Fibroblast of the aortic adventitia (primary cell): Measurements from ENCODE around the gene SPNS2. TPM values are rescaled to one million over a fixed set of nuclear protein-coding genes. Genes with fewer than 3 reads are reported as not detected.

ENCODE experiments used
- DNase-seq: peaks from one replicate; pipeline ENCODE4 v3.0.0-alpha.2; 2010; ENCODE audit warnings: low read depth
- H3K4me3 ChIP-seq: 2 replicates; pipeline ENCODE4 v1.5.1; 2011; ENCODE audit warnings: low read depth, mild to moderate bottlenecking, control low read depth, low read length, moderate library complexity
- CTCF ChIP-seq: IDR thresholded peaks from 2 replicates; pipeline ENCODE4 v1.5.1; 2011; ENCODE audit warnings: mild to moderate bottlenecking, low read length, control low read depth, inconsistent platforms; ENCODE audit not compliant: insufficient read depth
- total RNA-seq: library from RNA; depleted of rRNA; stranded (reverse); fragments of >200 nt; gene quantifications from 2 replicates; pipeline ENCODE4 v1.2.3, GENCODE V29; 2012; ENCODE audit warnings: low replicate concordance

The SPNS2 gene
- total RNA-seq, 1 donor = 0.27 TPM

DNA sequence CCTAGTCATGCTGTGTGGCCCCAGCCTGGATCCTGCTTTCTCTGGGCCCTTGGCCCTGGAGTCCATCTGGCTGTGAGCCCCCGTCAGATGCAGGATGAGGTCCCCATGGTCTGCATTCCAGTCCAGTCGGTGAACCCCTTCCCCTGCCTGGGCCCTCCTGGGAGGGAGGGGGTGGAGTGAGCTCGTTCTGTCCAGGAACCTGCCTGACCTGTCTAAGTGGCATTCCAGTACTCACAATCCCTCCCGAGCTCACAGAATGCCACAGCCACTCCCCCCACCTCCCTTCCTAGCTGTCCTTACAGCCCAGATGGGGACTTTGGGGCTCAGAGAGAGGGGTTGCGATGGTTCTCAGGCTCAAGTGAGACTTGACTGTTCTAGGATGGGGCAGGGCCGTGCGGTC is 15.5 kb downstream of the SPNS2 start:
- no peak overlapping the region for H3K4me3 ChIP-seq
- no peak for DNase-seq
- TF ChIP-seq CTCF = no peak

DNA sequence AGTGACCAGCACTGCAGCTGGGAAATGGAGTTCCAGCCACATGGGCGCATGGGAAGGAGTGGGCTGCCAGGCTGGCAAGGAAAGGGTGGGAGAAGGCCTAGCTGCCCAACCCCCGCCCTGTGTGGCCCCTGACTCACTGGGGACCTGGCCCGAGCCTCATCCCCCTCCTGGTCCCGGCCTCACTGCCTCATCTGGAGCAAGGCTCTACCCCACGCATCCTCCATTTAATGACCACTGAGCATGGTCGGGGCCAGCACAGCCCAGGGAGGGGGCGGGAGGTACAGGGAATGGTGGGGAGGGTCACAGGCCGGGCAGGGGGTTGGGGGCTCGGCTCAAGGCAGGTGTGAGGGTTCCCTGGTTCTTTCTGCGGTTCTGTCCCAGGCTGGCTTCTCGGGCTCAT is 16.1 kb downstream of the SPNS2 start:
- no peak overlapping the region for H3K4me3 ChIP-seq
- DNase-seq = no peak
- TF ChIP-seq CTCF = no peak

GRCh38 chr17:4515501-4515900 is 16.8 kb downstream of the SPNS2 start:
- no peak overlapping the region for H3K4me3 ChIP-seq
- no peak for TF ChIP-seq CTCF
- no peak for DNase-seq

GRCh38 chr17:4516735-4517134 is 18.1 kb downstream of the SPNS2 start:
- DNase-seq = peak; percentile 76
- TF ChIP-seq CTCF = no peak
- no peak overlapping the region for H3K4me3 ChIP-seq

GRCh38 chr17:4518901-4519300 is 20.2 kb downstream of the SPNS2 start:
- no peak overlapping the region for H3K4me3 ChIP-seq
- DNase-seq = no peak
- TF ChIP-seq CTCF = no peak

DNA sequence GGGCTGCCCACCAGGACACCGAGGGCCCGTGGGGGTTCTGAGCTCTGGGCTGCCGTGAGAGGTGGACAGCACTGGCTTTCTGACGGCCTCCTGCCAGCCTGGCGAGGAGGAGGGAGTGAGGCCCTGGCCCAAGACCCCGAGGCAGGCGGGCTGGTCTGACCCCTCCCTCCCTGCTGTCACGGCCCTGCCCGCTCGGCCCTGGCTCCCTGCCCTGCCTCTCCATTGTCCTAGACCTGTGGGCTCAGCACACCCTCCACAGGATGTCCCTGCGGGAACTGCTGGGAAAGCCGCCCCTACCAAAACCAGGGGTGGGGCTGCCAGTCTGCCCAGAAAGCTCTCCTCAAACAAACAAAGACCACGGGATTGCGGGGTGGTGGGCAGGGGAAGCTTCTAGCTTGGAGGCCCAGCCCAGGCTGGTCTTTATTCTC is 20.7 kb downstream of the SPNS2 start:
- DNase-seq = no peak
- no peak overlapping the region for H3K4me3 ChIP-seq
- no peak for TF ChIP-seq CTCF
